Sigmoid colon (tissue), 3 donors: ENCODE measurements around the gene PHF19.

Experiments used
- CTCF ChIP-seq, 4 experiments: fragments of 450-650 bp in 3 of 4; fragments of 200-600 bp in 1 of 4; IDR thresholded peaks; one replicate each; pipeline ENCODE4 v1.5.1; 2016 to 2019; ENCODE audit warnings: antibody characterized with exemption in 4 of 4, mild to moderate bottlenecking in 3 of 4, moderate library complexity in 2 of 4
- POLR2A ChIP-seq, 2 donors: fragments of 450-650 bp; IDR thresholded peaks; one replicate each; pipeline ENCODE4 v1.6.1; 2016; ENCODE audit warnings: antibody characterized with exemption in 2 of 2, mild to moderate bottlenecking in 2 of 2, moderate library complexity in 2 of 2

GRCh38 chr9:120882935-120883607 lies 6.1 kb upstream of the PHF19 start:
- TF ChIP-seq CTCF (IDR thresholded peaks at IDR 0.05) (no peak), POLR2A (IDR thresholded peaks at IDR 0.05) (no peak)
